Esophagus muscularis mucosa (tissue), 4 donors: Measurements from ENCODE around the gene TIMM13.

ENCODE experiments used
- CTCF ChIP-seq, 3 experiments: fragments of 200-600 bp in 2 of 3; fragments of 450-650 bp in 1 of 3; sonication (generic) in 2 of 3; IDR thresholded peaks; one replicate each; pipeline ENCODE4 v1.5.1; 2017 to 2019; ENCODE audit warnings: antibody characterized with exemption in 3 of 3, mild to moderate bottlenecking in 2 of 3, moderate library complexity in 1 of 3
- EP300 ChIP-seq: sonication (generic); formaldehyde crosslinking; IDR thresholded peaks from one replicate; pipeline ENCODE4 v1.6.1; 2017; ENCODE audit warnings: antibody characterized with exemption
- POLR2A ChIP-seq: fragments of 450-650 bp; IDR thresholded peaks from one replicate; pipeline ENCODE4 v1.6.1; 2017; ENCODE audit warnings: antibody characterized with exemption, moderate library complexity, mild to moderate bottlenecking, low read depth

GRCh38 chr19:2460245-2460644 is 32.9 kb upstream of the TIMM13 start:
- TF ChIP-seq CTCF (IDR thresholded peaks at IDR 0.05): no peak
- TF ChIP-seq POLR2A: no peak
- no peak for TF ChIP-seq EP300
